H9 (cell line): Measurements from ENCODE around the gene GHITM. TPM values are rescaled to one million over a fixed set of nuclear protein-coding genes. Genes with fewer than 3 reads are reported as not detected.

Source experiments
- DNase-seq: peaks from one replicate; pipeline ENCODE4 v3.0.0-alpha.2; 2017
- H2AFZ ChIP-seq: one replicate; pipeline ENCODE4 v1.6.1; 2013; ENCODE audit warnings: mild to moderate bottlenecking, low read length, control low read depth, moderate library complexity
- H2AK5ac ChIP-seq: 2 replicates; pipeline ENCODE4 v1.6.1; 2013; ENCODE audit warnings: low read length, control low read depth, mixed read lengths; ENCODE audit not compliant: insufficient read length
- H2BK120ac ChIP-seq: one replicate; pipeline ENCODE4 v1.6.1; 2013; ENCODE audit warnings: low read depth, mild to moderate bottlenecking, low read length, control low read depth, inconsistent platforms; ENCODE audit not compliant: poor library complexity, severe bottlenecking
- H2BK12ac ChIP-seq: 2 replicates; pipeline ENCODE4 v1.6.1; 2013; ENCODE audit warnings: low read length, control low read depth, mixed read lengths, low read depth; ENCODE audit not compliant: insufficient read length
- H2BK15ac ChIP-seq: 2 replicates; pipeline ENCODE4 v1.6.1; 2013; ENCODE audit warnings: low read depth, low read length, control low read depth
- H2BK20ac ChIP-seq: one replicate; pipeline ENCODE4 v1.6.1; 2013; ENCODE audit warnings: low read depth, mild to moderate bottlenecking, low read length, control low read depth, inconsistent platforms; ENCODE audit not compliant: poor library complexity, severe bottlenecking
- H2BK5ac ChIP-seq: 2 replicates; pipeline ENCODE4 v1.6.1; 2013; ENCODE audit warnings: low read length, control low read depth, mixed read lengths; ENCODE audit not compliant: insufficient read length
- H3K14ac ChIP-seq: 2 replicates; pipeline ENCODE4 v1.6.1; 2013; ENCODE audit warnings: low read length, control low read depth; ENCODE audit not compliant: insufficient read depth
- H3K18ac ChIP-seq: 2 replicates; pipeline ENCODE4 v1.6.1; 2013; ENCODE audit warnings: low read depth, mild to moderate bottlenecking, mixed read lengths, low read length, control low read depth; ENCODE audit not compliant: insufficient read length
- H3K23ac ChIP-seq: 2 replicates; pipeline ENCODE4 v1.6.1; 2013; ENCODE audit warnings: low read length, control low read depth, mixed read lengths, low read depth; ENCODE audit not compliant: insufficient read length
- H3K23me2 ChIP-seq: 2 replicates; pipeline ENCODE4 v1.6.1; 2013; ENCODE audit warnings: low read depth, mild to moderate bottlenecking, mixed read lengths, low read length, control low read depth; ENCODE audit not compliant: insufficient read length, poor library complexity, severe bottlenecking
- H3K27ac ChIP-seq: 2 replicates; pipeline ENCODE4 v1.5.1; 2013; ENCODE audit warnings: low read length, control low read depth, mixed read lengths, low read depth; ENCODE audit not compliant: insufficient read length
- H3K27me3 ChIP-seq: 2 replicates; pipeline ENCODE4 v1.6.1; 2013; ENCODE audit warnings: low read length, control low read depth, inconsistent platforms; ENCODE audit not compliant: insufficient read depth
- H3K4ac ChIP-seq: 2 replicates; pipeline ENCODE4 v1.6.1; 2013; ENCODE audit warnings: low read depth, mild to moderate bottlenecking, control low read depth, inconsistent platforms, low read length, moderate library complexity
- H3K4me1 ChIP-seq: 2 replicates; pipeline ENCODE4 v1.6.1; 2013; ENCODE audit warnings: low read length, control low read depth, inconsistent platforms; ENCODE audit not compliant: insufficient read depth
- H3K4me2 ChIP-seq: 2 replicates; pipeline ENCODE4 v1.6.1; 2013; ENCODE audit warnings: low read length, control low read depth, mixed read lengths; ENCODE audit not compliant: insufficient read length, insufficient read depth
- H3K56ac ChIP-seq: 2 replicates; pipeline ENCODE4 v1.6.1; 2013; ENCODE audit warnings: low read depth, mild to moderate bottlenecking, mixed read lengths, low read length, control low read depth; ENCODE audit not compliant: insufficient read length
- H3K79me1 ChIP-seq: 2 replicates; pipeline ENCODE4 v1.6.1; 2013; ENCODE audit warnings: low read depth, mild to moderate bottlenecking, moderate library complexity, low read length, control low read depth, inconsistent platforms; ENCODE audit not compliant: insufficient read depth, poor library complexity, severe bottlenecking
- H3K79me2 ChIP-seq: 2 replicates; pipeline ENCODE4 v1.6.1; 2013; ENCODE audit warnings: low read length, control low read depth, inconsistent platforms; ENCODE audit not compliant: insufficient read depth
- H3K9ac ChIP-seq: 2 replicates; pipeline ENCODE4 v1.6.1; 2013; ENCODE audit warnings: low read length, control low read depth, mixed read lengths; ENCODE audit not compliant: insufficient read length; ENCODE audit errors: extremely low read depth
- H3K9me3 ChIP-seq: one replicate; pipeline ENCODE4 v1.6.1; 2013; ENCODE audit warnings: low read depth, low read length, inconsistent platforms; ENCODE audit not compliant: control insufficient read depth
- H3T11ph ChIP-seq: one replicate; pipeline ENCODE4 v1.6.1; 2013; ENCODE audit warnings: mild to moderate bottlenecking, low read length, control low read depth, inconsistent platforms
- H4K20me1 ChIP-seq: one replicate; pipeline ENCODE4 v1.6.1; 2013; ENCODE audit not compliant: control insufficient read depth, insufficient read length, insufficient read depth
- H4K5ac ChIP-seq: 2 replicates; pipeline ENCODE4 v1.6.1; 2013; ENCODE audit warnings: low read depth, mild to moderate bottlenecking, mixed read lengths, low read length, control low read depth; ENCODE audit not compliant: insufficient read length
- H4K8ac ChIP-seq: replicated peaks from 2 replicates; pipeline ENCODE4 v1.6.1; 2013; ENCODE audit warnings: low read length, control low read depth, mixed read lengths, low read depth; ENCODE audit not compliant: insufficient read length
- H4K91ac ChIP-seq: 2 replicates; pipeline ENCODE4 v1.6.1; 2013; ENCODE audit warnings: low read depth, mild to moderate bottlenecking, moderate library complexity, mixed read lengths, low read length, control low read depth; ENCODE audit not compliant: insufficient read length
- H3K27ac Mint-ChIP-seq, 3 experiments: 2 replicates in 2 of 3; 3 replicates in 1 of 3; pipeline ENCODE4 v1.8.0; 2020 to 2021; ENCODE audit warnings: mixed read lengths in 3 of 3, mild to moderate bottlenecking in 1 of 3, moderate library complexity in 1 of 3
- H3K27me3 Mint-ChIP-seq: 2 replicates; pipeline ENCODE4 v1.8.0; 2021; ENCODE audit warnings: low read depth, mild to moderate bottlenecking, moderate library complexity, mixed read lengths
- H3K36me3 Mint-ChIP-seq, 3 experiments: 2 replicates in 2 of 3; 3 replicates in 1 of 3; pipeline ENCODE4 v1.8.0; 2020 to 2021; ENCODE audit warnings: low read depth in 3 of 3, mixed read lengths in 3 of 3; ENCODE audit not compliant: insufficient read depth in 1 of 3
- H3K4me1 Mint-ChIP-seq, 2 experiments: 2 replicates each; pipeline ENCODE4 v1.8.0; 2020; ENCODE audit warnings: mixed read lengths in 2 of 2
- H3K4me3 Mint-ChIP-seq, 2 experiments: 2 replicates in 1 of 2; 3 replicates in 1 of 2; pipeline ENCODE4 v1.8.0; 2020 to 2021; ENCODE audit warnings: mild to moderate bottlenecking in 2 of 2, mixed read lengths in 2 of 2, moderate library complexity in 1 of 2
- H3K9me3 Mint-ChIP-seq, 2 experiments: 2 replicates in 1 of 2; 3 replicates in 1 of 2; pipeline ENCODE4 v1.8.0; 2020; ENCODE audit warnings: mild to moderate bottlenecking in 2 of 2, mixed read lengths in 2 of 2, moderate library complexity in 1 of 2
- CTCF ChIP-seq: fragments of 200-600 bp; sonication (generic); conservative IDR thresholded peaks from 3 replicates; pipeline ENCODE4 v1.8.0; 2021; ENCODE audit warnings: antibody characterized with exemption, mild to moderate bottlenecking
- WGBS: extraction: QIAGEN DNeasy Blood & Tissue Kit; methylation state at CpG from one replicate; pipeline ENCODE4 v1.1.7; 2013; ENCODE audit warnings: missing lambda C conversion rate, low lambda C conversion rate, mixed read lengths; ENCODE audit not compliant: insufficient read length; ENCODE audit errors: extremely low coverage; 5-methylcytosine and 5-hydroxymethylcytosine counted together
- total RNA-seq: library from RNA; stranded (reverse); gene quantifications from 2 replicates; pipeline ENCODE4 v1.2.1, GENCODE V29; 2021

GHITM gene
- total RNA-seq, 1 experiment from 2014 or later: 95.6 TPM

GRCh38 chr10:84158550-84158949 lies 19.2 kb downstream of the GHITM start:
- Histone ChIP-seq H3K79me1 (no peaks in the 10 kb centered on the region), H3K9ac (no peak overlapping the region), H4K91ac (no peak overlapping the region), H3K4me2 (no peak overlapping the region), H4K8ac (no peak overlapping the region), H3K14ac (no peak overlapping the region), H2BK5ac (no peak overlapping the region), H3K23ac (no peak overlapping the region), H3K23me2 (no peaks in the 10 kb centered on the region), H3K9me3 (no peaks in the 10 kb centered on the region), H3K56ac (no peak overlapping the region), H3K27ac (no peak overlapping the region), H4K5ac (no peak overlapping the region), H3K4me1 (peaks cover 16% of the 10 kb centered on the region; the same call in 1 of the 2 replicates), H3K4ac (no peak overlapping the region), H3K18ac (no peak overlapping the region), H2BK12ac (no peak overlapping the region), H2BK15ac (no peak overlapping the region), H3K79me2 (no peaks in the 10 kb centered on the region), H2AK5ac (no peak overlapping the region), H2AFZ (no peak overlapping the region), H3K27me3 (no peaks in the 10 kb centered on the region), H2BK20ac (no peak overlapping the region), H4K20me1 (no peaks in the 10 kb centered on the region), H3T11ph (no peak overlapping the region), H2BK120ac (no peak overlapping the region)
- Mint-ChIP-seq H3K4me1 (peaks cover 58 to 60% of the 10 kb centered on the region in 2 experiments), H3K36me3 (peaks cover 8 to 19% (median 18%) of the 10 kb centered on the region in 3 experiments; a peak in 6 of 7 replicates), H3K27ac (no peak overlapping the region), H3K27me3 (no peaks in the 10 kb centered on the region), H3K9me3 (no peaks in the 10 kb centered on the region), H3K4me3 (no peak overlapping the region; a peak in 1 of 5 replicates)
- WGBS: no CpG with 5 or more reads among the region's 4 CpGs
- TF ChIP-seq CTCF: no peak
- no peak for DNase-seq
